ENCODE results near the gene ATP10A.

Gene ATP10A

DNA sequence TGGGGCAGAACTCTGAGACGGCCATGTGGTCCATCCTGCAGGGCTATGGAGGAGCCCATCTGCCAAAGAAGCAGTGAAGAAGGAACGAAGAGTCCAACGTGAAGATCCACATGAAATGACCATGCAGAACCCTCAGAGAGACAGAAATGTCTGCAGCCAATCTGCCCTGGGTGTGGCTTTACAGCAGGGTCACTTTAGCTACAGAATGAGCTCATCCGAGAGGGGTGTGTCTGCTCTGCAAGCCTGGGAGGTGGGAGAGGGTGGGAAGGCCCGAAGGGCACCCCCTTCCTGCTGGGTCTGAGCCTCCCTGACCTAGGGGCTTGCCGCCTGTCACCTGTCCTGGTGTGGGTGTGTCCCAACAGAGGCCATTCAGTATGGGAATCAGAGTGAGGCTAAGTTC, 176.3 kb downstream of the ATP10A start:
- no peak overlapping the region for H3K9ac ChIP-seq (ENCODE audit: low read depth in 1 of 2, low read length in 2 of 2)
- H3K4me1 ChIP-seq (ENCODE audit: control insufficient read depth in 1 of 2, insufficient read depth in 2 of 2, low read length in 2 of 2): no peaks in the 10 kb centered on the region
- H3K4me3 ChIP-seq (ENCODE audit: low read depth in 1 of 2, low read length in 2 of 2): no peak overlapping the region
- H3K9me3 ChIP-seq (ENCODE audit: control insufficient read depth in 1 of 2, low read length in 2 of 2): peaks cover 21 to 25% of the 10 kb centered on the region in 2 donors
- no peak overlapping the region for H3K27ac ChIP-seq (ENCODE audit: low read depth, low read length)
- no peaks in the 10 kb centered on the region for H3K36me3 ChIP-seq (ENCODE audit: control insufficient read depth in 1 of 2, insufficient read depth in 2 of 2, low read length in 2 of 2)
- no peaks in the 10 kb centered on the region for H3K27me3 ChIP-seq (ENCODE audit: control insufficient read depth in 1 of 2, insufficient read depth in 2 of 2, low read length in 2 of 2)

DNA sequence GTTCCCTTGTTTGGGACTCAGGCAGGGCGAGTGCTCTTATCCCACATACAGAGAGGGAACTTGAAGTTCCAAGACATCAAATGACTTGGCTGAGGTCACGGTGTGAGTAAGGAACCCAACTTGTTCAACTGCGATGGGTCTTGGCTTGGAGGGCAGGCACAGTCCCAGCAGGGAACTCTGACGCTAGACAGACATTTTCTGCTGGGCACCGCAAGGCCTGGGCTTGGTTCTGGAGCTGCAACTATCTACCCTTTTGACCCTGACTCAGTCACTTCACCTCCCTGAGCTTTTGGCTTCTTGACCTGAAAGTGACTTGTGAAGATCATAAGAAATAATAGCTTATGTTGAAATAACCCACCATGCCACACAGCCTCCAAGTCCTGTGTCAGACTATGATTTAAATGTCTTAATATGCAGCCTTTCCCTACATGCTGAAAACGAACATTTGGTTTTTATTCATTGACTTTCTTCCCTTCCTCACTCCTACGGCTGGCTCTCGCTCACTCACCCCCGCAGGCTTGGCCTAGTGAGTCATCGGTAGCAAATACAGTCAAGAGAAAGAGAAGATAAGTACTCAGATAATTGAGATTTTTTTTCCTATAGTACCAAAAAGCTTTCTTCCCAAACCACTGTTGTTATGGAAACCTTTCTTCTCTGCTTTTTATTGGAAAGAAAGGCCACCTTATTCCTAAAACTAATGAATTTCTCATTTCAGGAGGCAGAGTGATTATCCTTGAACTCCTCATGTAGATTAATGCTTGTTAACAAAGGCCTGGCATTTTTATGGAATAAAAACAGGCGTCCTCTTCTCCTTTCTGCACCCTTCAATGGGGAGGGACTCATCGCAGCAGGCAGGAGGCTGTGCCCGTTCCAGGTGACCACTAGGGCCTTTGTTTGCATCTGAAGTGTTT, 178.4 kb downstream of the ATP10A start:
- Histone ChIP-seq H3K27ac (ENCODE audit: low read depth, low read length) (no peak overlapping the region), H3K9me3 (ENCODE audit: control insufficient read depth in 1 of 2, low read length in 2 of 2) (peaks cover 24 to 27% of the 10 kb centered on the region in 2 donors), H3K4me1 (ENCODE audit: control insufficient read depth in 1 of 2, insufficient read depth in 2 of 2, low read length in 2 of 2) (no peaks in the 10 kb centered on the region), H3K36me3 (ENCODE audit: control insufficient read depth in 1 of 2, insufficient read depth in 2 of 2, low read length in 2 of 2) (no peaks in the 10 kb centered on the region), H3K9ac (ENCODE audit: low read depth in 1 of 2, low read length in 2 of 2) (no peak overlapping the region), H3K4me3 (ENCODE audit: low read depth in 1 of 2, low read length in 2 of 2) (no peak overlapping the region), H3K27me3 (ENCODE audit: control insufficient read depth in 1 of 2, insufficient read depth in 2 of 2, low read length in 2 of 2) (no peaks in the 10 kb centered on the region)

- no peak overlapping the region for H3K27ac ChIP-seq (ENCODE audit: low read depth, low read length)
- peaks cover 22 to 24% of the 10 kb centered on the region in 2 donors for H3K9me3 ChIP-seq (ENCODE audit: control insufficient read depth in 1 of 2, low read length in 2 of 2)
These were observed 179.2 kb downstream of the ATP10A start for GRCh38 chr15:25683911-25684310.

DNA sequence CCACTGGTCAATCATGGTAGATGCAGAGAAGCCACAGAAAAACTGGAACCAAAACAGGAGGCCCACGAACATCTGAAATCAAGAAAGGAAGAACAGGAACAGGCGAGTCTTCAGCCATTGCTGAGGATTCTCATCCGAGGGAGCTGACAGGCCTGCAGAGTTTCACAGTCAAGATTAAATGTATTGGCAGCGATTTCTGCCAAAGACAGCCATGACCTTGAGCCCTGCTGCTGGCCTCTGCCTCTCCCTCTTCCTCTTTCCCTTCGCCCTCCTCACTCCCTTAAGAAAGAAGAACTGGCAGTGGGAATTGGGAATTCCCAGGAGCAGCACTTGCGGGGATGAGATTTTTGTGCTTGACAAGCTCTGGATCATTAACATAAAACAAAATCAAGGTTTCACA, 179.7 kb downstream of the ATP10A start:
- Histone ChIP-seq H3K4me1 (ENCODE audit: control insufficient read depth in 1 of 2, insufficient read depth in 2 of 2, low read length in 2 of 2) (no peaks in the 10 kb centered on the region), H3K27ac (ENCODE audit: low read depth, low read length) (no peak overlapping the region), H3K27me3 (ENCODE audit: control insufficient read depth in 1 of 2, insufficient read depth in 2 of 2, low read length in 2 of 2) (no peaks in the 10 kb centered on the region), H3K9me3 (ENCODE audit: control insufficient read depth in 1 of 2, low read length in 2 of 2) (peaks cover 22 to 25% of the 10 kb centered on the region in 2 donors), H3K4me3 (ENCODE audit: low read depth in 1 of 2, low read length in 2 of 2) (no peak overlapping the region), H3K9ac (ENCODE audit: low read depth in 1 of 2, low read length in 2 of 2) (no peak overlapping the region), H3K36me3 (ENCODE audit: control insufficient read depth in 1 of 2, insufficient read depth in 2 of 2, low read length in 2 of 2) (no peaks in the 10 kb centered on the region)

More at GRCh38 chr15:25683911-25684310, 179.2 kb downstream of the ATP10A start:
- no peak overlapping the region for H3K9ac ChIP-seq (ENCODE audit: low read depth in 1 of 2, low read length in 2 of 2)
- H3K4me3 ChIP-seq (ENCODE audit: low read depth in 1 of 2, low read length in 2 of 2): no peak overlapping the region
- H3K4me1 ChIP-seq (ENCODE audit: control insufficient read depth in 1 of 2, insufficient read depth in 2 of 2, low read length in 2 of 2): no peaks in the 10 kb centered on the region
- no peaks in the 10 kb centered on the region for H3K27me3 ChIP-seq (ENCODE audit: control insufficient read depth in 1 of 2, insufficient read depth in 2 of 2, low read length in 2 of 2)
- no peaks in the 10 kb centered on the region for H3K36me3 ChIP-seq (ENCODE audit: control insufficient read depth in 1 of 2, insufficient read depth in 2 of 2, low read length in 2 of 2)

- Histone ChIP-seq H3K27me3 (ENCODE audit: control insufficient read depth in 1 of 2, insufficient read depth in 2 of 2, low read length in 2 of 2) (no peaks in the 10 kb centered on the region), H3K27ac (ENCODE audit: low read depth, low read length) (no peak overlapping the region), H3K9ac (ENCODE audit: low read depth in 1 of 2, low read length in 2 of 2) (no peak overlapping the region), H3K4me3 (ENCODE audit: low read depth in 1 of 2, low read length in 2 of 2) (no peak overlapping the region), H3K4me1 (ENCODE audit: control insufficient read depth in 1 of 2, insufficient read depth in 2 of 2, low read length in 2 of 2) (no peaks in the 10 kb centered on the region), H3K36me3 (ENCODE audit: control insufficient read depth in 1 of 2, insufficient read depth in 2 of 2, low read length in 2 of 2) (no peaks in the 10 kb centered on the region), H3K9me3 (ENCODE audit: control insufficient read depth in 1 of 2, low read length in 2 of 2) (peaks cover 22 to 35% of the 10 kb centered on the region in 2 donors)
These were observed 180.8 kb downstream of the ATP10A start for GRCh38 chr15:25682340-25682739.

DNA sequence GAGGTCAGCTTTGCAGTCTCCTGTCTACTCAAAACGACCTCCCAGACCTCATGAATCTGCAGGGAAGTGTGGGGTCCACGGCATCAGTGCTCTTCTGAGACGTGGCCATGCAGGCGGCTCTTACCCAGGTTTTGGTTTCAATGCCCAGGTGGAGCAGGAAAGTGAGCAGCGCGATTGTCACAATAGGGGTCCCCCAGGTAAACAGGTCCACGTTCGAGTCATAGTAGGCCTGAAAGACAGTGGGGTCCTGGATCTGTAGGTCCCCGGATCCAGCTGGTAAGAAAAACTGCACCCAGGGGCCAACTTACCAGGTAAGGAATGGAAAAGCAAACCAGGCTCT, 182.5 kb downstream of the ATP10A start:
- Histone ChIP-seq H3K4me3 (ENCODE audit: low read depth in 1 of 2, low read length in 2 of 2) (no peak overlapping the region), H3K9me3 (ENCODE audit: control insufficient read depth in 1 of 2, low read length in 2 of 2) (peaks cover 22 to 43% of the 10 kb centered on the region in 2 donors)

DNA sequence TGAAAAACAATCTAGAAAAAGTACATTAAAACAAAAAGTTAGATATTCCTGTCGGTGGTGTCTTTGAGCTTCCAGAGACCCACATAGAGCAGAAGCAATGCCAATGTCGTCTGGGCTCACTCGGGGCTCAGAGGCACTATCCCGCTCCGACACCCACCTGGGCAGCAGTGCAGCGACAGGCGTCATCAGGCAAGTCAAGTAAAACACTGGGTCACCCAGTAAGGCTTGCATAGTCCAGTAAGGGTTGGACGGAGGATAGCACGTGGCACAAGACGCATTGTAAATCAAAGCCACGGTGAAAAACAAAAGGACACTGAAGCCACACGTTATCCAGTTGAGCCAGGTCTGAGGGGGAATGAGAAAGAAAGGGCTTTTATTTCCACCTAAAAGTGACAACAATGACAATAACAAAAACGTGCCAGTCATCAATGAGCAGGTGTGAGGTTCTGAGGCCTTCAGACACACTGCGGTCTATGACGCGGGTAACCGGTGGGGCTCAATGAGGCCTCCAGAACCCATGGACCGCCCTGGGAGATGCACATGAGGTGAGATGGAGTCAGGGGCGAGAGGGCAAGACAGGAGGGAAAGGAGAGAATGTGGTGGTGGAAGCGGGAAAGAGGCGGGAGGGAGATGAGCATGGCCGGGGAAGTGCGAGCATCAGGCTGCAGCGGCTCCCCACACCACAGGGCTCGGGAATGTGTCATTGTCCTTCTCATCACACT, 183.0 kb downstream of the ATP10A start:
- Histone ChIP-seq H3K27me3 (ENCODE audit: control insufficient read depth in 1 of 2, insufficient read depth in 2 of 2, low read length in 2 of 2) (no peaks in the 10 kb centered on the region), H3K4me3 (ENCODE audit: low read depth in 1 of 2, low read length in 2 of 2) (no peak overlapping the region), H3K9ac (ENCODE audit: low read depth in 1 of 2, low read length in 2 of 2) (no peak overlapping the region), H3K9me3 (ENCODE audit: control insufficient read depth in 1 of 2, low read length in 2 of 2) (peaks cover 18 to 43% of the 10 kb centered on the region in 2 donors), H3K36me3 (ENCODE audit: control insufficient read depth in 1 of 2, insufficient read depth in 2 of 2, low read length in 2 of 2) (no peaks in the 10 kb centered on the region), H3K4me1 (ENCODE audit: control insufficient read depth in 1 of 2, insufficient read depth in 2 of 2, low read length in 2 of 2) (no peaks in the 10 kb centered on the region), H3K27ac (ENCODE audit: low read depth, low read length) (no peak overlapping the region)

More for the DNA sequence above, 182.5 kb downstream of the ATP10A start:
- H3K4me1 ChIP-seq (ENCODE audit: control insufficient read depth in 1 of 2, insufficient read depth in 2 of 2, low read length in 2 of 2): no peaks in the 10 kb centered on the region
- H3K9ac ChIP-seq (ENCODE audit: low read depth in 1 of 2, low read length in 2 of 2): no peak overlapping the region
- H3K27me3 ChIP-seq (ENCODE audit: control insufficient read depth in 1 of 2, insufficient read depth in 2 of 2, low read length in 2 of 2): no peaks in the 10 kb centered on the region
- no peaks in the 10 kb centered on the region for H3K36me3 ChIP-seq (ENCODE audit: control insufficient read depth in 1 of 2, insufficient read depth in 2 of 2, low read length in 2 of 2)
- no peak overlapping the region for H3K27ac ChIP-seq (ENCODE audit: low read depth, low read length)

GRCh38 chr15:25679492-25679891, 183.6 kb downstream of the ATP10A start:
- Histone ChIP-seq H3K4me3 (ENCODE audit: low read depth in 1 of 2, low read length in 2 of 2) (no peak overlapping the region), H3K27me3 (ENCODE audit: control insufficient read depth in 1 of 2, insufficient read depth in 2 of 2, low read length in 2 of 2) (no peaks in the 10 kb centered on the region), H3K4me1 (ENCODE audit: control insufficient read depth in 1 of 2, insufficient read depth in 2 of 2, low read length in 2 of 2) (no peaks in the 10 kb centered on the region), H3K9ac (ENCODE audit: low read depth in 1 of 2, low read length in 2 of 2) (no peak overlapping the region), H3K9me3 (ENCODE audit: control insufficient read depth in 1 of 2, low read length in 2 of 2) (peaks cover 12 to 43% of the 10 kb centered on the region in 2 donors), H3K27ac (ENCODE audit: low read depth, low read length) (no peak overlapping the region), H3K36me3 (ENCODE audit: control insufficient read depth in 1 of 2, insufficient read depth in 2 of 2, low read length in 2 of 2) (no peaks in the 10 kb centered on the region)

DNA sequence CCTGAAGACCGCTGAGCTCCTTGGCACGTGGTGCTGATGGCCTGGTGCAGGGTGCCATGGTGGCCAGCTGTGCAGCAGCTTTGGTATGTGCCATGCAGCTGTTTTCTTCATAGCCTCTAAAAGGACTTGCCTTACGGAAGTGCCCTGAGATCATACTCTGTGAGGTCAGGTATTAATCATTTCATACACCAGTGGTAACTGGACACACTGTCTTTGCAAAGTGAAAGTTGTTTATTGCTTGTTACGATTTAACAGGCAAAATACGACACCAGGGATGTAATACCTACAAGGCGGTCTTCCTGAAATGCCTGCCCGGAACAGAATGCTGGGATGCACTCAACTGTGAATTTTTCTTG, 184.6 kb downstream of the ATP10A start:
- H3K36me3 ChIP-seq (ENCODE audit: control insufficient read depth in 1 of 2, insufficient read depth in 2 of 2, low read length in 2 of 2): no peaks in the 10 kb centered on the region
- H3K4me3 ChIP-seq (ENCODE audit: low read depth in 1 of 2, low read length in 2 of 2): no peak overlapping the region
- no peaks in the 10 kb centered on the region for H3K27me3 ChIP-seq (ENCODE audit: control insufficient read depth in 1 of 2, insufficient read depth in 2 of 2, low read length in 2 of 2)
- no peak overlapping the region for H3K9ac ChIP-seq (ENCODE audit: low read depth in 1 of 2, low read length in 2 of 2)
- H3K4me1 ChIP-seq (ENCODE audit: control insufficient read depth in 1 of 2, insufficient read depth in 2 of 2, low read length in 2 of 2): no peaks in the 10 kb centered on the region
- no peak overlapping the region for H3K27ac ChIP-seq (ENCODE audit: low read depth, low read length)
- H3K9me3 ChIP-seq (ENCODE audit: control insufficient read depth in 1 of 2, low read length in 2 of 2): peaks cover 7 to 38% of the 10 kb centered on the region in 2 donors

DNA sequence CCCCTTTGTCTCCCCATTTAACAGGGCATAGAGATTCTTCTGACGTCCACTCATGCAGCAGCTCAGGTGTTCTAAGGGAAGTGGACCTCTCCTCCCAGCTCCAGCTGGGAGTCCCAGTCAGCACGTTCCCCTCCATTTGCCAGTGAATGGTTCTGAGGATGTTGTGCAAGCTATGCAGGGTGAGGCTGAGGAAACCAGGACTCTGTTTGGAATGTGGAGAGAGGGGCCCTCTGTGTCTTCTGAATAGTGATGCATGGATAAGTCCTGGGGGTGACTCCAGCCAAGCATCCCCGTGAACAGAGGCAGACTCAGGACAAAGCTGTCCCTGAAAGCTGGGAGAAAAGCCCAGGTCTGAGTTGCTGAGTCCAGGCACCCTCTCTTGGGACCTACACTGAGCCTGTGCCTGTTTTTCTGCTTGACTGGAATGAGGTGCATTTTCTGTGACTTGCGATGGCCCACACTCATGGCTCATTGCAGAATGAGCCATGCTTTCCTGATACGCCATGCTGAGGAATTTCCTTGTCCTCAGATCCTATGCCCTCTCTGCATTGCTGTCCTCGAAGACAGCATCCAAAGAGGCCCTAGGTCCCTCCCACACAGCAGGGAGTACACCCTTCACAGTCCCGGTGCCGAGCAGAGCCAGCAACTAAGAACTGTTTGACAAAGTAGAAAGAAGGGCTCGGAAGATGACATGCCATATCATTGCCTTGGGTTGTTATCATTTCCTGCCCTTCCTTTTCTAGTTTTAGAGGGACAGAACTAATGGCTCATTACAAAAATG, 185.2 kb downstream of the ATP10A start:
- H3K27ac ChIP-seq (ENCODE audit: low read depth, low read length): no peak overlapping the region

More for the DNA sequence above, 185.2 kb downstream of the ATP10A start:
- Histone ChIP-seq H3K9ac (ENCODE audit: low read depth in 1 of 2, low read length in 2 of 2) (no peak overlapping the region), H3K27me3 (ENCODE audit: control insufficient read depth in 1 of 2, insufficient read depth in 2 of 2, low read length in 2 of 2) (no peaks in the 10 kb centered on the region), H3K36me3 (ENCODE audit: control insufficient read depth in 1 of 2, insufficient read depth in 2 of 2, low read length in 2 of 2) (no peaks in the 10 kb centered on the region), H3K4me3 (ENCODE audit: low read depth in 1 of 2, low read length in 2 of 2) (no peak overlapping the region), H3K9me3 (ENCODE audit: control insufficient read depth in 1 of 2, low read length in 2 of 2) (peaks cover 9 to 39% of the 10 kb centered on the region in 2 donors), H3K4me1 (ENCODE audit: control insufficient read depth in 1 of 2, insufficient read depth in 2 of 2, low read length in 2 of 2) (no peaks in the 10 kb centered on the region)

Measured in duodenal mucosa (tissue), 2 donors.